Mesendoderm (in vitro differentiated cells): Measurements from ENCODE around the gene GNL2.

ENCODE experiments used
- DNase-seq: peaks from one replicate; pipeline ENCODE4 v3.0.0; 2013
- H2AK5ac ChIP-seq: 2 replicates; pipeline ENCODE4 v1.6.1; 2013; ENCODE audit warnings: low read length, inconsistent platforms
- H2BK120ac ChIP-seq: 2 replicates; pipeline ENCODE4 v1.6.1; 2013; ENCODE audit warnings: low read depth, mild to moderate bottlenecking, low read length, moderate library complexity, mixed read lengths
- H2BK15ac ChIP-seq: replicated peaks from 2 replicates; pipeline ENCODE4 v1.6.1; 2013; ENCODE audit warnings: low read depth, mild to moderate bottlenecking, moderate library complexity
- H2BK5ac ChIP-seq: 2 replicates; pipeline ENCODE4 v1.6.1; 2013; ENCODE audit warnings: low read length, inconsistent platforms
- H3K18ac ChIP-seq: 2 replicates; pipeline ENCODE4 v1.6.1; 2013; ENCODE audit warnings: mild to moderate bottlenecking, low read length, mixed read lengths
- H3K23ac ChIP-seq: one replicate; pipeline ENCODE4 v1.6.1; 2013; ENCODE audit warnings: low read length
- H3K27ac ChIP-seq: 2 replicates; pipeline ENCODE4 v1.5.1; 2013; ENCODE audit warnings: low read depth, mild to moderate bottlenecking, inconsistent platforms, low read length, moderate library complexity
- H3K27me3 ChIP-seq: 2 replicates; pipeline ENCODE4 v1.6.1; 2013; ENCODE audit warnings: low read length, control low read depth, mild to moderate bottlenecking, inconsistent platforms; ENCODE audit not compliant: insufficient read depth, poor library complexity
- H3K36me3 ChIP-seq: 2 replicates; pipeline ENCODE4 v1.6.1; 2013; ENCODE audit warnings: low read length, inconsistent platforms; ENCODE audit not compliant: control insufficient read depth, insufficient read depth
- H3K4ac ChIP-seq: one replicate; pipeline ENCODE4 v1.6.1; 2013; ENCODE audit warnings: low read depth, mild to moderate bottlenecking, low read length, moderate library complexity
- H3K4me1 ChIP-seq: 2 replicates; pipeline ENCODE4 v1.6.1; 2013; ENCODE audit warnings: low read depth, low read length, inconsistent platforms; ENCODE audit not compliant: control insufficient read depth
- H3K4me2 ChIP-seq: 2 replicates; pipeline ENCODE4 v1.6.1; 2013; ENCODE audit warnings: low read length
- H3K4me3 ChIP-seq: 2 replicates; pipeline ENCODE4 v1.5.1; 2013; ENCODE audit warnings: mild to moderate bottlenecking, low read length
- H3K56ac ChIP-seq: one replicate; pipeline ENCODE4 v1.6.1; 2013; ENCODE audit warnings: low read length
- H3K79me1 ChIP-seq: 2 replicates; pipeline ENCODE4 v1.6.1; 2013; ENCODE audit warnings: low read length, inconsistent platforms
- H3K79me2 ChIP-seq: 2 replicates; pipeline ENCODE4 v1.6.1; 2013; ENCODE audit warnings: mild to moderate bottlenecking, low read length; ENCODE audit not compliant: control insufficient read depth, insufficient read depth
- H3K9ac ChIP-seq: 2 replicates; pipeline ENCODE4 v1.6.1; 2013; ENCODE audit warnings: low read length, inconsistent platforms
- H4K5ac ChIP-seq: one replicate; pipeline ENCODE4 v1.6.1; 2013; ENCODE audit warnings: low read length
- H4K8ac ChIP-seq: one replicate; pipeline ENCODE4 v1.6.1; 2013; ENCODE audit warnings: low read depth, mild to moderate bottlenecking, control low read depth, low read length, moderate library complexity
- WGBS: extraction: QIAGEN DNeasy Blood & Tissue Kit; methylation state at CpG from one replicate; pipeline ENCODE4 v1.1.7; 2013; ENCODE audit warnings: low lambda C conversion rate, missing lambda C conversion rate; ENCODE audit not compliant: insufficient coverage; ENCODE audit errors: extremely low coverage; 5-methylcytosine and 5-hydroxymethylcytosine counted together

Gene GNL2

GRCh38 chr1:37629008-37629407 is 33.3 kb upstream of the GNL2 start:
- Histone ChIP-seq H3K9ac (no peak overlapping the region), H2BK15ac (no peak overlapping the region), H3K4me2 (no peak overlapping the region), H3K27me3 (peaks cover 37% of the 10 kb centered on the region), H3K56ac (no peak overlapping the region), H3K18ac (no peak overlapping the region), H2BK5ac (no peak overlapping the region), H3K27ac (no peak overlapping the region), H3K23ac (no peak overlapping the region), H3K4me1 (no peaks in the 10 kb centered on the region), H2BK120ac (no peak overlapping the region), H3K79me2 (no peaks in the 10 kb centered on the region), H3K79me1 (no peaks in the 10 kb centered on the region), H2AK5ac (no peak overlapping the region), H4K8ac (no peak overlapping the region), H4K5ac (no peak overlapping the region), H3K4me3 (no peak overlapping the region), H3K4ac (no peak overlapping the region), H3K36me3 (no peaks in the 10 kb centered on the region)
- no peak for DNase-seq

- Histone ChIP-seq H2BK5ac (no peak overlapping the region), H3K18ac (no peak overlapping the region), H3K79me2 (no peaks in the 10 kb centered on the region), H3K27ac (no peak overlapping the region), H3K4me1 (no peaks in the 10 kb centered on the region), H4K8ac (no peak overlapping the region), H3K9ac (no peak overlapping the region), H4K5ac (no peak overlapping the region), H3K4me2 (no peak overlapping the region), H3K79me1 (no peaks in the 10 kb centered on the region), H3K27me3 (peaks cover 28% of the 10 kb centered on the region), H3K4me3 (no peak overlapping the region), H2BK15ac (no peak overlapping the region), H2BK120ac (no peak overlapping the region), H3K4ac (no peak overlapping the region), H3K23ac (no peak overlapping the region), H2AK5ac (no peak overlapping the region), H3K36me3 (no peaks in the 10 kb centered on the region), H3K56ac (no peak overlapping the region)
- no CpG with 5 or more reads among the region's 8 CpGs for WGBS
- no peak for DNase-seq
These were observed 32.4 kb upstream of the GNL2 start for GRCh38 chr1:37628026-37628556.

GRCh38 chr1:37622131-37622530 is 26.4 kb upstream of the GNL2 start:
- Histone ChIP-seq H3K56ac (no peak overlapping the region), H3K79me2 (no peaks in the 10 kb centered on the region), H3K4me1 (no peaks in the 10 kb centered on the region), H3K79me1 (no peaks in the 10 kb centered on the region), H3K36me3 (no peaks in the 10 kb centered on the region), H2BK120ac (no peak overlapping the region), H3K18ac (no peak overlapping the region), H2AK5ac (no peak overlapping the region), H3K27ac (no peak overlapping the region), H3K4me3 (no peak overlapping the region), H4K5ac (no peak overlapping the region), H3K23ac (no peak overlapping the region), H2BK5ac (no peak overlapping the region), H4K8ac (no peak overlapping the region), H3K9ac (no peak overlapping the region), H3K4ac (no peak overlapping the region), H3K27me3 (no peaks in the 10 kb centered on the region), H3K4me2 (no peak overlapping the region), H2BK15ac (no peak overlapping the region)
- peak; percentile 59 for DNase-seq
- no CpG with 5 or more reads among the region's 6 CpGs for WGBS

GRCh38 chr1:37621326-37621870 is 25.7 kb upstream of the GNL2 start:
- H2AK5ac ChIP-seq, result no peak overlapping the region
- no peaks in the 10 kb centered on the region for H3K4me1 ChIP-seq
- H3K79me1 ChIP-seq, result no peaks in the 10 kb centered on the region
- no peak for DNase-seq
- H3K27me3 ChIP-seq, result no peaks in the 10 kb centered on the region
- H3K9ac ChIP-seq, result no peak overlapping the region
- no peak overlapping the region for H2BK5ac ChIP-seq
- H4K8ac ChIP-seq, result no peak overlapping the region
- no peaks in the 10 kb centered on the region for H3K36me3 ChIP-seq
- no CpG with 5 or more reads among the region's 10 CpGs for WGBS
- H3K23ac ChIP-seq, result no peak overlapping the region
- no peak overlapping the region for H2BK15ac ChIP-seq
- H3K4ac ChIP-seq, result no peak overlapping the region
- no peak overlapping the region for H3K27ac ChIP-seq
- H4K5ac ChIP-seq, result no peak overlapping the region
- H3K56ac ChIP-seq, result no peak overlapping the region
- no peak overlapping the region for H3K4me2 ChIP-seq
- H3K18ac ChIP-seq, result no peak overlapping the region
- no peak overlapping the region for H3K4me3 ChIP-seq
- no peak overlapping the region for H2BK120ac ChIP-seq
- no peaks in the 10 kb centered on the region for H3K79me2 ChIP-seq

- WGBS, result no CpG with 5 or more reads among the region's 6 CpGs
- Histone ChIP-seq H3K4ac (no peak overlapping the region), H2AK5ac (no peak overlapping the region), H3K4me3 (no peak overlapping the region), H3K79me2 (no peaks in the 10 kb centered on the region), H3K56ac (no peak overlapping the region), H3K27ac (no peak overlapping the region), H4K5ac (no peak overlapping the region), H3K23ac (no peak overlapping the region), H3K18ac (no peak overlapping the region), H3K79me1 (no peaks in the 10 kb centered on the region), H3K9ac (no peak overlapping the region), H2BK5ac (no peak overlapping the region), H2BK120ac (no peak overlapping the region), H4K8ac (no peak overlapping the region), H3K4me2 (no peak overlapping the region), H2BK15ac (no peak overlapping the region), H3K36me3 (no peaks in the 10 kb centered on the region), H3K4me1 (no peaks in the 10 kb centered on the region), H3K27me3 (no peaks in the 10 kb centered on the region)
- DNase-seq, result no peak
These were observed 25.0 kb upstream of the GNL2 start for GRCh38 chr1:37620707-37621106.

GRCh38 chr1:37616330-37616729 is 20.6 kb upstream of the GNL2 start:
- no peaks in the 10 kb centered on the region for H3K27me3 ChIP-seq
- no peak overlapping the region for H2AK5ac ChIP-seq
- H3K23ac ChIP-seq, result no peak overlapping the region
- no peaks in the 10 kb centered on the region for H3K79me1 ChIP-seq
- no peak overlapping the region for H3K27ac ChIP-seq
- no peak overlapping the region for H3K18ac ChIP-seq
- H3K36me3 ChIP-seq, result no peaks in the 10 kb centered on the region
- no peak for DNase-seq
- no peak overlapping the region for H2BK15ac ChIP-seq
- H3K56ac ChIP-seq, result no peak overlapping the region
- H3K9ac ChIP-seq, result no peak overlapping the region
- no CpG with 5 or more reads among the region's 14 CpGs for WGBS
- H3K4me3 ChIP-seq, result no peak overlapping the region
- H3K4me2 ChIP-seq, result no peak overlapping the region
- no peak overlapping the region for H2BK120ac ChIP-seq
- no peak overlapping the region for H4K5ac ChIP-seq
- H2BK5ac ChIP-seq, result no peak overlapping the region
- H4K8ac ChIP-seq, result no peak overlapping the region
- no peaks in the 10 kb centered on the region for H3K4me1 ChIP-seq
- no peaks in the 10 kb centered on the region for H3K79me2 ChIP-seq
- H3K4ac ChIP-seq, result no peak overlapping the region
